Measurements from ENCODE around the gene UCK1. TPM values are rescaled to one million over a fixed set of nuclear protein-coding genes. Genes with fewer than 3 reads are reported as not detected.

The UCK1 gene
- total RNA-seq, 1 experiment from 2014 or later = 33.2 TPM

- H3K36me3 ChIP-seq (replicated peaks; ENCODE audit: control insufficient read depth, insufficient read depth, low read length) = peaks cover 13% of the 10 kb centered on the region
- H3K27me3 ChIP-seq (ENCODE audit: control insufficient read depth, insufficient read depth, low read length) = peaks cover 5% of the 10 kb centered on the region; the same call in 1 of the 2 replicates
These were observed 28.1 kb downstream of the UCK1 start, which contains the start of gene POMT1 for GRCh38 chr9:131502781-131503625. Gene POMT1 (plus strand): TSS chr9:131502918. CDS start chr9:131504219, 1,301 bp downstream.

DNA sequence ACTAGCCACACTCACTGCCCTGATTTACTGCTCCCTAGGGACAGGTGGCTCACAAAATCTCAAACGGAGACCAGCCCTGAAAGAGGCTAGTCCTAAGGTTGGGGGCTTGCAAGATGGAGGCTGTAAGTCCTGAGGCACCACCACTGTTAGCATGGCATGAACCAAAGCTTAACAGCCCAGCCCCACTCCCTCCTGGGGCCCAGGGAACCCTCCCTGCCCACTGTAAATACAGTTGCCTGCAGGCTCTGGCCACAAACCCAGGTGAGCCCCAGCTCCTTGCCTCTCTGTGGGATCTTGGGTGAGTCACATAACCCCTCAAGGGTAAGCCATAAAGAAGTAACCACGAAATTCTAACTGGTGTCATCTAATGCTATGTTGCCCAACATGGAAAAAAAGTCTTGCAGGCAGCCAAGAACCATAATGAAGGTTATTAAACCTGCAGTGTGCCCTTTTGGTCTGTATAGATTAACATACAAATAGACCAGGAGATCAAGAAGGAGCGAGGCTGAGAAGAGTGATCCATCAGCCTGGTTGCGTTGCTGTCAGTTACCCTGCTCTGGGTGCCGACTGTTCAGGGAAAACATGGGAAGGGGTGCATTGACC lies 30.0 kb downstream of the UCK1 start:
- no peak for DNase-seq
- Histone ChIP-seq H3K36me3 (replicated peaks; ENCODE audit: control insufficient read depth, insufficient read depth, low read length) (peaks cover 31% of the 10 kb centered on the region), H3K4me3 (ENCODE audit: insufficient read depth, low read depth, low read length) (no peak overlapping the region), H3K27me3 (ENCODE audit: control insufficient read depth, insufficient read depth, low read length) (peaks cover 5% of the 10 kb centered on the region; the same call in 1 of the 2 replicates)

More at GRCh38 chr9:131502781-131503625, 28.1 kb downstream of the UCK1 start, which contains the start of gene POMT1:
- peak within 1 kb of the TSS; percentile 84 for H3K4me3 ChIP-seq (ENCODE audit: insufficient read depth, low read depth, low read length)
- peak; percentile 99 for DNase-seq

DNA sequence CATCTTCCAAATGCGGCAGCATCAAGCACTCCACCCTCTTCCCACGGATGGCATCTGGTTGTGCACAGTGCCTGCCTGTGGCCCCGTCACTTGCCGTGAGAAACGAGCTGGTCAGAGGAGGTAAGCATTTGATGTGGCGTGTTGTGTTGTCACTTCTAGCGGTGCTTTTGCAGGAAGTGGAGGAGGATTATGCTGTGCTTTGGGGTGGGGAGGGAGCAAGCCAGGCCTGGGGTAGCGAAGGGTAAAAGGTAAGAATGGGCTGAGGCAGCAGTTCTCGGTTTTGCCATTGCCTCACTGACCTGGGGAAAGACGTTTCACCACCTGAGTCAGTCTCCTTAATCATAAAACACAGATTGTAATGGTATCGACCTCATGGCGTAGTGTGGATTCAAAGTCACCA lies 30.7 kb downstream of the UCK1 start:
- Histone ChIP-seq H3K36me3 (replicated peaks; ENCODE audit: control insufficient read depth, insufficient read depth, low read length) (peaks cover 38% of the 10 kb centered on the region), H3K27me3 (ENCODE audit: control insufficient read depth, insufficient read depth, low read length) (peaks cover 5% of the 10 kb centered on the region; the same call in 1 of the 2 replicates), H3K4me3 (ENCODE audit: insufficient read depth, low read depth, low read length) (no peak overlapping the region)
- DNase-seq = no peak

- Histone ChIP-seq H3K4me3 (ENCODE audit: insufficient read depth, low read depth, low read length) (no peak overlapping the region), H3K27me3 (ENCODE audit: control insufficient read depth, insufficient read depth, low read length) (peaks cover 5% of the 10 kb centered on the region; the same call in 1 of the 2 replicates), H3K36me3 (replicated peaks; ENCODE audit: control insufficient read depth, insufficient read depth, low read length) (peaks cover 47% of the 10 kb centered on the region)
- DNase-seq = no peak
These were observed 31.8 kb downstream of the UCK1 start for GRCh38 chr9:131499254-131499767.

GRCh38 chr9:131496844-131497405 lies 34.1 kb downstream of the UCK1 start:
- H3K4me3 ChIP-seq (ENCODE audit: insufficient read depth, low read depth, low read length) = no peak overlapping the region
- DNase-seq = no peak
- peaks cover 66% of the 10 kb centered on the region for H3K36me3 ChIP-seq (replicated peaks; ENCODE audit: control insufficient read depth, insufficient read depth, low read length)
- no peaks in the 10 kb centered on the region for H3K27me3 ChIP-seq (ENCODE audit: control insufficient read depth, insufficient read depth, low read length)

DNA sequence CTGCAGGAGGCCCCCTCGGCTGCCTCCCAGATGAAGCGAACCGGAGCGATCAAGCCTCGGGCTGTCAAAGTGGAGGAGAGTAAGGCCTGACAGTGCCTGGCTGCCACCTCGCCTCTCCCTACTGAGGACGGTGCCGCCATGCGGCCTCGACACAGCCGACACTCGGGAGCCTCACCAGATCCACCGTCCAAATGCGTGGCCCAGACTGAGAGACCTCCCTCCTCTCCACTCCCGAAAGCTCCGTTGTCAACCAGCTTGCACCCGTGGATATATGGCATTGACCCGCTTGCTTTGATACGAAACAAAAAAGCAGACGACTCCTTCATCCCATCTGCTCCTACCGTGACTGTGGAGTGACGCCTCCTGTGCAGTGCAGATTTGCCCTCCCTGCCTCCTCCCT lies 35.3 kb downstream of the UCK1 start:
- no peak overlapping the region for H3K4me3 ChIP-seq (ENCODE audit: insufficient read depth, low read depth, low read length)
- peaks cover 74% of the 10 kb centered on the region for H3K36me3 ChIP-seq (replicated peaks; ENCODE audit: control insufficient read depth, insufficient read depth, low read length)
- H3K27me3 ChIP-seq (ENCODE audit: control insufficient read depth, insufficient read depth, low read length) = no peaks in the 10 kb centered on the region
- DNase-seq = no peak

GRCh38 chr9:131494296-131494870 lies 36.7 kb downstream of the UCK1 start:
- no peak for DNase-seq
- H3K4me3 ChIP-seq (ENCODE audit: insufficient read depth, low read depth, low read length) = no peak overlapping the region
- no peaks in the 10 kb centered on the region for H3K27me3 ChIP-seq (ENCODE audit: control insufficient read depth, insufficient read depth, low read length)
- H3K36me3 ChIP-seq (replicated peaks; ENCODE audit: control insufficient read depth, insufficient read depth, low read length) = peaks cover 82% of the 10 kb centered on the region

GRCh38 chr9:131492070-131492469 lies 39.0 kb downstream of the UCK1 start:
- Histone ChIP-seq H3K36me3 (replicated peaks; ENCODE audit: control insufficient read depth, insufficient read depth, low read length) (peaks cover 83% of the 10 kb centered on the region), H3K4me3 (ENCODE audit: insufficient read depth, low read depth, low read length) (no peak overlapping the region), H3K27me3 (ENCODE audit: control insufficient read depth, insufficient read depth, low read length) (no peaks in the 10 kb centered on the region)
- no peak for DNase-seq

GRCh38 chr9:131491001-131491710 lies 39.9 kb downstream of the UCK1 start:
- H3K36me3 ChIP-seq (replicated peaks; ENCODE audit: control insufficient read depth, insufficient read depth, low read length) = peaks cover 83% of the 10 kb centered on the region
- no peak overlapping the region for H3K4me3 ChIP-seq (ENCODE audit: insufficient read depth, low read depth, low read length)
- no peaks in the 10 kb centered on the region for H3K27me3 ChIP-seq (ENCODE audit: control insufficient read depth, insufficient read depth, low read length)
- DNase-seq = no peak

DNA sequence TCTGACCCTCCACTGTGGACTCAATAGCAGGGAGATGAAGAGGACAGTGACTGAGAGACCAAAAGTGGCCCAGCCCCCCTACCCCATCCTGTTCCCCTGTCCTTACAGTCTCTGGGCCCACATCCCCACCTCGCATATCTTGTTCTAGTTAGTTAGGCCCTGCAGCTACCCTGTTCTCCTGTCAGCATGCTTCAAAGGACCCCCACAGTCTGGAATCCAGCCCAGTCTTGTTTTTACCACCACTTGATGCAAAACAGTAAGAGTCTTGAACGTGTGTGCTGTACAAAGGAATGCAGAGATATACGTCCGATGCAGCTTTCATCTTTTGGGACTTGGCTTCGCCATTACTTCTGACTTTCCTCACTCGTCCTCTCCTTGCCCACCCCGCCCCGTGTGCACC lies 40.5 kb downstream of the UCK1 start:
- no peak for DNase-seq
- Histone ChIP-seq H3K4me3 (ENCODE audit: insufficient read depth, low read depth, low read length) (no peak overlapping the region), H3K36me3 (replicated peaks; ENCODE audit: control insufficient read depth, insufficient read depth, low read length) (peaks cover 81% of the 10 kb centered on the region), H3K27me3 (ENCODE audit: control insufficient read depth, insufficient read depth, low read length) (no peaks in the 10 kb centered on the region)

DNA sequence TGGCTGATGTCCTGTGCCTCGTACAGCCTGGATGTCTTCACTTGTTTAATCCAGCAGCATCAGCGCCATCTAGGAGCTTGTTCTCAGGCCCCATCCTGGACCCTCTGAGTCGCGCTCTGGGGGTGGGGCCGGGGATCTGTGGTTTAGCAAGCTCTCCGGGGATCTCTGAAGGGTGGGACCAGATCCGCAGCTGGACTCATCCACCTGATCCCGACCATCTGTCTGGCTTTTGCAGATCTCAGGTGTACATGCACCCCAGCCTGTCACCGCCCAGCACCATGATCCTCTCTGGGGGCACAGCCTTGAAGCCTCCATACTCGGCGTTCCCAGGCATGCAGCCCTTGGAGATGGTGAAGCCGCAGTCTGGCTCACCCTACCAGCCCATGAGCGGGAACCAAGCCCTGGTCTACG lies 43.4 kb downstream of the UCK1 start:
- peaks cover 85% of the 10 kb centered on the region for H3K36me3 ChIP-seq (replicated peaks; ENCODE audit: control insufficient read depth, insufficient read depth, low read length)
- no peak for DNase-seq

GRCh38 chr9:131487001-131487400 lies 44.1 kb downstream of the UCK1 start:
- Histone ChIP-seq H3K27me3 (ENCODE audit: control insufficient read depth, insufficient read depth, low read length) (no peaks in the 10 kb centered on the region), H3K4me3 (ENCODE audit: insufficient read depth, low read depth, low read length) (no peak overlapping the region), H3K36me3 (replicated peaks; ENCODE audit: control insufficient read depth, insufficient read depth, low read length) (peaks cover 81% of the 10 kb centered on the region)
- no peak for DNase-seq

More for the DNA sequence above, 43.4 kb downstream of the UCK1 start:
- H3K4me3 ChIP-seq (ENCODE audit: insufficient read depth, low read depth, low read length) = no peak overlapping the region
- no peaks in the 10 kb centered on the region for H3K27me3 ChIP-seq (ENCODE audit: control insufficient read depth, insufficient read depth, low read length)

- peaks cover 81% of the 10 kb centered on the region for H3K36me3 ChIP-seq (replicated peaks; ENCODE audit: control insufficient read depth, insufficient read depth, low read length)
- no peak for DNase-seq
- no peak overlapping the region for H3K4me3 ChIP-seq (ENCODE audit: insufficient read depth, low read depth, low read length)
- H3K27me3 ChIP-seq (ENCODE audit: control insufficient read depth, insufficient read depth, low read length) = no peaks in the 10 kb centered on the region
These were observed 45.2 kb downstream of the UCK1 start for GRCh38 chr9:131485728-131486422.
